Measurements from ENCODE around the gene ZIC5. TPM values are rescaled to one million over a fixed set of nuclear protein-coding genes. Genes with fewer than 3 reads are reported as not detected.

ZIC5 gene
- total RNA-seq, 1 donor from 2014 or later, result not detected

- TF ChIP-seq CTCF (IDR thresholded peaks at IDR 0.05), result no peak
- ATAC-seq, result no peak
- no peaks in the 10 kb centered on the region for H3K4me1 ChIP-seq
- peaks cover 21% of the 10 kb centered on the region for H3K27me3 ChIP-seq
- DNase-seq, result no peak
- no peak overlapping the region for H3K27ac ChIP-seq
- no peak overlapping the region for H3K4me3 ChIP-seq
- H3K36me3 ChIP-seq, result no peaks in the 10 kb centered on the region
- no peaks in the 10 kb centered on the region for H3K9me3 ChIP-seq
- intact Hi-C loops (cut with DNase I), result no loop called here
Observed at GRCh38 chr13:99919132-99919531, 52.4 kb downstream of the ZIC5 start.

DNA sequence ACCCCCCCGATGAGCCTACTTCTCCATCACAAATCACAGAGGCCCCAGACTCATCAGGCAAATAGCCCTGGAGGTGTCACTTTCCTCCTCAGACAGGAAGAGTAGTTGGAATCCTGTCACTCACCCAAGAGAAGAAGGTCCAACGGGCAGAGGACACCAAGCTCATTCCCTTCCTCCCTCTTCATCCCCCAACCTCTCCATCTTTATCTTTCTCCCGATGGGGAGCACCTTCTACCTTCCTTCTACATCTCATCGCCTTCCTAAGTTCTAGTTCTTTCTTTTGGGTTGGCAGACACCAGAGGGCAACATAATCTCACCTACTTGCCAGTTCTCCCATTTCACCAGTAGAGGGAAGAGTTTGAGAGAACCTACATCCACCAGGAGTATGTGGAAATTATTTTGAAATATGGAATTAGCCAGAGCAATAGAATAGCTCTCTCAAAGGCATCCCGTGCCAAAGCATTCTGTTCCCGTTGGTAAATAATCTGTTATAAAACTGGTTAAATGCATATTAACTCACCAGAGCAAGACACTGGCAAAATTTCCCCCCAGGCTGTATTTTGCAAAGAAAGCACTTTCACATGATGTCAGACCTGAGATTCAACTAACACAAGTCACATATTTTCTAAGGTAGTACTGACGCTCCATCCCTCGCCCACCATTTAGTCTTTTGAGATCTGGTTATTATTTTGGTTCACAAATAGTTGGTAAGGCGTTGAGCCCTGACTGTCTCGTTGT lies 55.0 kb downstream of the ZIC5 start:
- H3K4me1 ChIP-seq, result no peaks in the 10 kb centered on the region

GRCh38 chr13:99913167-99913566 lies 58.4 kb downstream of the ZIC5 start:
- no peaks in the 10 kb centered on the region for H3K4me1 ChIP-seq
- TF ChIP-seq CTCF (IDR thresholded peaks at IDR 0.05), result no peak
- H3K27ac ChIP-seq, result no peak overlapping the region
- intact Hi-C loops (cut with DNase I), result no loop called here
- no peaks in the 10 kb centered on the region for H3K36me3 ChIP-seq
- peaks cover 23% of the 10 kb centered on the region for H3K27me3 ChIP-seq
- DNase-seq, result no peak
- H3K9me3 ChIP-seq, result no peaks in the 10 kb centered on the region
- ATAC-seq, result no peak
- no peak overlapping the region for H3K4me3 ChIP-seq

More for the DNA sequence above, 55.0 kb downstream of the ZIC5 start:
- no peak for DNase-seq
- intact Hi-C loops (cut with DNase I), result no loop called here
- Histone ChIP-seq H3K36me3 (no peaks in the 10 kb centered on the region), H3K9me3 (no peaks in the 10 kb centered on the region), H3K4me3 (no peak overlapping the region), H3K27ac (no peak overlapping the region), H3K27me3 (peaks cover 19% of the 10 kb centered on the region)
- peak; percentile 93 for ATAC-seq
- peak; percentile 90 for TF ChIP-seq CTCF (IDR thresholded peaks at IDR 0.05)

Other genes starting within 250 kb of the ZIC5 start
- gene ZIC2, start 10.0 kb upstream of the ZIC5 start, total RNA-seq, result not detected
- gene PCCA, start 117.3 kb upstream of the ZIC5 start, total RNA-seq, result 34.7 TPM

Data from upper lobe of right lung (tissue), 1 donor.